ENCODE data around the gene MAS1. TPM values are rescaled to one million over a fixed set of nuclear protein-coding genes. Genes with fewer than 3 reads are reported as not detected.

Gene MAS1
- total RNA-seq, 1 donor from 2014 or later = not detected

GRCh38 chr6:159913862-159914564 lies 23.2 kb downstream of the MAS1 start:
- H3K4me1 ChIP-seq = no peaks in the 10 kb centered on the region
- TF ChIP-seq, protein P1, sequence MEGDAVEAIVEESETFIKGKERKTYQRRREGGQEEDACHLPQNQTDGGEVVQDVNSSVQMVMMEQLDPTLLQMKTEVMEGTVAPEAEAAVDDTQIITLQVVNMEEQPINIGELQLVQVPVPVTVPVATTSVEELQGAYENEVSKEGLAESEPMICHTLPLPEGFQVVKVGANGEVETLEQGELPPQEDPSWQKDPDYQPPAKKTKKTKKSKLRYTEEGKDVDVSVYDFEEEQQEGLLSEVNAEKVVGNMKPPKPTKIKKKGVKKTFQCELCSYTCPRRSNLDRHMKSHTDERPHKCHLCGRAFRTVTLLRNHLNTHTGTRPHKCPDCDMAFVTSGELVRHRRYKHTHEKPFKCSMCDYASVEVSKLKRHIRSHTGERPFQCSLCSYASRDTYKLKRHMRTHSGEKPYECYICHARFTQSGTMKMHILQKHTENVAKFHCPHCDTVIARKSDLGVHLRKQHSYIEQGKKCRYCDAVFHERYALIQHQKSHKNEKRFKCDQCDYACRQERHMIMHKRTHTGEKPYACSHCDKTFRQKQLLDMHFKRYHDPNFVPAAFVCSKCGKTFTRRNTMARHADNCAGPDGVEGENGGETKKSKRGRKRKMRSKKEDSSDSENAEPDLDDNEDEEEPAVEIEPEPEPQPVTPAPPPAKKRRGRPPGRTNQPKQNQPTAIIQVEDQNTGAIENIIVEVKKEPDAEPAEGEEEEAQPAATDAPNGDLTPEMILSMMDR (IDR thresholded peaks at IDR 0.05) = no peak
- intact Hi-C loops (cut with DNase I) = no loop called here
- H3K4me3 ChIP-seq = no peak overlapping the region
- DNase-seq (no peak), ATAC-seq (no peak)
- no peaks in the 10 kb centered on the region for H3K27me3 ChIP-seq
- no peaks in the 10 kb centered on the region for H3K36me3 ChIP-seq
- H3K9me3 ChIP-seq = no peaks in the 10 kb centered on the region
- no peak overlapping the region for H3K27ac ChIP-seq

GRCh38 chr6:159914565-159914923 lies 23.8 kb downstream of the MAS1 start:
- ATAC-seq (no peak), DNase-seq (no peak)
- no peaks in the 10 kb centered on the region for H3K4me1 ChIP-seq
- intact Hi-C loops (cut with DNase I) = no loop called here
- H3K27me3 ChIP-seq = no peaks in the 10 kb centered on the region
- no peaks in the 10 kb centered on the region for H3K9me3 ChIP-seq
- TF ChIP-seq, protein P1 (IDR thresholded peaks at IDR 0.05) = no peak
- H3K36me3 ChIP-seq = no peaks in the 10 kb centered on the region
- no peak overlapping the region for H3K4me3 ChIP-seq
- H3K27ac ChIP-seq = no peak overlapping the region

GRCh38 chr6:159915397-159915796 lies 24.6 kb downstream of the MAS1 start:
- DNase-seq (no peak), ATAC-seq (no peak)
- Histone ChIP-seq H3K9me3 (no peaks in the 10 kb centered on the region), H3K27me3 (no peaks in the 10 kb centered on the region), H3K27ac (no peak overlapping the region), H3K4me1 (no peaks in the 10 kb centered on the region), H3K36me3 (no peaks in the 10 kb centered on the region), H3K4me3 (no peak overlapping the region)
- TF ChIP-seq, protein P1 (IDR thresholded peaks at IDR 0.05) = no peak
- intact Hi-C loops (cut with DNase I) = no loop called here

- H3K36me3 ChIP-seq = no peaks in the 10 kb centered on the region
- H3K4me1 ChIP-seq = no peaks in the 10 kb centered on the region
- TF ChIP-seq, protein P1 (IDR thresholded peaks at IDR 0.05) = no peak
- H3K9me3 ChIP-seq = no peaks in the 10 kb centered on the region
- H3K27me3 ChIP-seq = no peaks in the 10 kb centered on the region
- ATAC-seq (no peak), DNase-seq (no peak)
- H3K4me3 ChIP-seq = no peak overlapping the region
- no peak overlapping the region for H3K27ac ChIP-seq
- intact Hi-C loops (cut with DNase I) = no loop called here
These were observed 25.4 kb downstream of the MAS1 start for GRCh38 chr6:159916237-159916636.

GRCh38 chr6:159916752-159917151 lies 26.0 kb downstream of the MAS1 start:
- no peak overlapping the region for H3K4me3 ChIP-seq
- H3K9me3 ChIP-seq = no peaks in the 10 kb centered on the region
- no peak for DNase-seq
- intact Hi-C loops (cut with DNase I) = no loop called here
- no peaks in the 10 kb centered on the region for H3K4me1 ChIP-seq
- TF ChIP-seq, protein P1 (IDR thresholded peaks at IDR 0.05) = no peak
- no peak for ATAC-seq
- H3K36me3 ChIP-seq = no peaks in the 10 kb centered on the region
- H3K27ac ChIP-seq = no peak overlapping the region
- H3K27me3 ChIP-seq = no peaks in the 10 kb centered on the region
